H7 (cell line): ENCODE data around the gene PAM16. TPM values are rescaled to one million over a fixed set of nuclear protein-coding genes. Genes with fewer than 3 reads are reported as not detected.
A peak's percentile ranks its signal among the peaks of the same experiment; 100 is the strongest.

ENCODE experiments used
- DNase-seq: peaks from one replicate; pipeline ENCODE4 v3.0.0; 2012
- H3K27me3 ChIP-seq: 2 replicates; pipeline ENCODE4 v1.6.0; 2011; ENCODE audit warnings: mild to moderate bottlenecking, low read length; ENCODE audit not compliant: control insufficient read depth, insufficient read depth
- H3K36me3 ChIP-seq: replicated peaks from 2 replicates; pipeline ENCODE4 v1.5.1; 2011; ENCODE audit warnings: low read length; ENCODE audit not compliant: control insufficient read depth, insufficient read depth
- H3K4me3 ChIP-seq: 2 replicates; pipeline ENCODE4 v1.5.1; 2011; ENCODE audit warnings: low read depth, mild to moderate bottlenecking, control low read depth, low read length, moderate library complexity; ENCODE audit not compliant: insufficient read depth
- total RNA-seq: library from RNA; depleted of rRNA; stranded (reverse); fragments of >200 nt; shearing (Covaris generic); gene quantifications from 2 replicates; pipeline ENCODE4 v1.2.3, GENCODE V29; 2014

PAM16 gene
- total RNA-seq, 1 experiment from 2014 or later, result 115 TPM

- no peak overlapping the region for H3K4me3 ChIP-seq
- peaks cover 5% of the 10 kb centered on the region; the same call in 1 of the 2 replicates for H3K36me3 ChIP-seq
- peak; percentile 31 for DNase-seq
- H3K27me3 ChIP-seq, result peaks cover 4% of the 10 kb centered on the region
These were observed 41.9 kb downstream of the PAM16 start for GRCh38 chr16:4309102-4309832.

- DNase-seq, result peak; percentile 99
- Histone ChIP-seq H3K4me3 (peak overlapping the region; percentile 66), H3K36me3 (peaks cover 5% of the 10 kb centered on the region), H3K27me3 (no peaks in the 10 kb centered on the region)
These were observed 43.7 kb downstream of the PAM16 start for GRCh38 chr16:4307215-4308037.

GRCh38 chr16:4306470-4307214 lies 44.5 kb downstream of the PAM16 start:
- H3K36me3 ChIP-seq, result peaks cover 5% of the 10 kb centered on the region
- peak overlapping the region; percentile 66 for H3K4me3 ChIP-seq
- no peaks in the 10 kb centered on the region for H3K27me3 ChIP-seq
- DNase-seq, result peak; percentile 80

GRCh38 chr16:4303973-4304372 lies 47.1 kb downstream of the PAM16 start:
- DNase-seq, result peak; percentile 54
- Histone ChIP-seq H3K4me3 (no peak overlapping the region), H3K36me3 (peaks cover 7% of the 10 kb centered on the region), H3K27me3 (no peaks in the 10 kb centered on the region)

- Histone ChIP-seq H3K36me3 (peaks cover 7% of the 10 kb centered on the region), H3K27me3 (no peaks in the 10 kb centered on the region), H3K4me3 (no peak overlapping the region)
- no peak for DNase-seq
These were observed 49.2 kb downstream of the PAM16 start for GRCh38 chr16:4301968-4302367.

GRCh38 chr16:4301177-4301576 lies 49.9 kb downstream of the PAM16 start:
- Histone ChIP-seq H3K36me3 (peaks cover 6% of the 10 kb centered on the region), H3K27me3 (no peaks in the 10 kb centered on the region), H3K4me3 (no peak overlapping the region)
- DNase-seq, result no peak

DNA sequence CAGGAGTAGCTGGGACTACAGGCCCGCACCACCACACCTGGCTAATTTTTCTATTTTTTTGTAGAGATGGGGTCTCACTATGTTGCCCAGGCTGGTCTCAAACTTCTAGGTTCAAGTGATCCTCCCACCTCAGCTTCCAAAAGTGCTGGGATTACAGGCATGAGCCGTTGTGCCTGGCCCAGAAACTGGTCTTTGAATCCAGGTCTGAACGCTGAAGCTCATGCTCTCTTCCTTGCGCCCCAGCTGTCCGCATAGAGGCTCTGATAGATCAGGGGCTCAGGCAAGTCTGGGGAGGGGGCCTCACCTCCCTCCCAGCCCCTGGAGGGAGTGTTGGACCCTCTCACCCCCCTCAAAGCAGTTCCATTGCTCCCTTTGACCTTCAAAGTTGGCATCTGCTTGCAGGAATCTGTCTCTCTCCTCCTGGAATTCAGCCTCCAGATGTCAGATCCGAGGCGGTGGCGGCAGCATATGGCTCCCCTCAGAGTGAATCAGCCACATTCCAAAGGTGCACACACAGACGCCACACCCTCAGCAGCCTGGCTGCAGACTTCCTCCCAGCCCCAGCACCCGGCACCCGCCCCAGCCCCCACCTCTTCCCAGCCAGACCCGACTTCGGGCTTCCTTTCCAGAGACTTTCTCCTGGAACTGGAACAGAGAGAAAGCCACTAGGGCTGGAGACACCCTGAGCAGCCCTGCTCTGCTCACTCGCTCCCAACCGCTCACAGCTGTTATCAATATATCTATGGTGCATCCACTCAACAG lies 52.2 kb downstream of the PAM16 start:
- Histone ChIP-seq H3K27me3 (no peaks in the 10 kb centered on the region), H3K36me3 (peaks cover 2% of the 10 kb centered on the region), H3K4me3 (no peak overlapping the region)
- DNase-seq, result peak; percentile 74

GRCh38 chr16:4297480-4297879 lies 53.6 kb downstream of the PAM16 start:
- Histone ChIP-seq H3K4me3 (no peak overlapping the region), H3K36me3 (peaks cover 2% of the 10 kb centered on the region), H3K27me3 (no peaks in the 10 kb centered on the region)
- peak; percentile 25 for DNase-seq

DNA sequence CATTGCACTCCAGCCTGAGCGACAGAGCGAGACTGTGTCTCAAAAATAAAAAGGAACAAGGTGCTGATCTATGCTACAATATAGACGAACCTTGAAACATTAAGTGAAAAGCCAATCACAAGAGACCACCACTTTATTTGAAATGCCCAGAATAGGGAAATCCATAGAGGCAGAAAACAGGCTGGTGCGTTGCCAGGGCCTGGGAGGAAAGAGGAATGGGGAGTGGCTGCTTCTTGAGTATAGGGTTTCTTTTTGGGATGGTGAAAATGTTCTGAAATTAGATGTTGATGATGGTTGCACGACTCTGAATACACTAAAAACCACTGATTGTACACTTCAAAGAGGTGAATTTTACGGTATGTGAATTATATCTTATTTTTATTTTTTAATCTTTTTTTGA lies 55.5 kb downstream of the PAM16 start:
- H3K36me3 ChIP-seq, result no peaks in the 10 kb centered on the region
- no peak overlapping the region for H3K4me3 ChIP-seq
- no peak for DNase-seq
- H3K27me3 ChIP-seq, result no peaks in the 10 kb centered on the region

- H3K36me3 ChIP-seq, result no peaks in the 10 kb centered on the region
- peak; percentile 92 for DNase-seq
- H3K4me3 ChIP-seq, result peak overlapping the region; percentile 2; the same call in 1 of the 2 replicates
- no peaks in the 10 kb centered on the region for H3K27me3 ChIP-seq
These were observed 57.2 kb downstream of the PAM16 start for GRCh38 chr16:4293822-4294457.

- H3K36me3 ChIP-seq, result no peaks in the 10 kb centered on the region
- H3K4me3 ChIP-seq, result no peak overlapping the region
- peak; percentile 63 for DNase-seq
- H3K27me3 ChIP-seq, result no peaks in the 10 kb centered on the region
These were observed 57.9 kb downstream of the PAM16 start for GRCh38 chr16:4293181-4293716.

GRCh38 chr16:4291699-4292098 lies 59.4 kb downstream of the PAM16 start:
- no peak overlapping the region for H3K4me3 ChIP-seq
- H3K36me3 ChIP-seq, result no peaks in the 10 kb centered on the region
- DNase-seq, result no peak
- no peaks in the 10 kb centered on the region for H3K27me3 ChIP-seq
